GM12865 (cell line): ENCODE results near the gene GPRIN1.
"Not testable (repeated sequence)": the region's sequence is repeated elsewhere in the genome, so short reads cannot be mapped to it uniquely, and the experiment has no call there.

Source experiments
- DNase-seq: peaks from one replicate; pipeline ENCODE4 v3.0.0; 2010; ENCODE audit warnings: low read depth
- H3K4me3 ChIP-seq: 2 replicates; pipeline ENCODE4 v1.5.1; 2011; ENCODE audit warnings: mild to moderate bottlenecking, low read depth, low read length, control low read depth
- TF ChIP-seq, protein P1 (sequence below): IDR thresholded peaks from 2 replicates; pipeline ENCODE4 v1.5.1; 2011; ENCODE audit warnings: low read length, control low read depth, low read depth, inconsistent platforms; ENCODE audit not compliant: insufficient read depth; ENCODE audit errors: missing control alignments

Gene GPRIN1

DNA sequence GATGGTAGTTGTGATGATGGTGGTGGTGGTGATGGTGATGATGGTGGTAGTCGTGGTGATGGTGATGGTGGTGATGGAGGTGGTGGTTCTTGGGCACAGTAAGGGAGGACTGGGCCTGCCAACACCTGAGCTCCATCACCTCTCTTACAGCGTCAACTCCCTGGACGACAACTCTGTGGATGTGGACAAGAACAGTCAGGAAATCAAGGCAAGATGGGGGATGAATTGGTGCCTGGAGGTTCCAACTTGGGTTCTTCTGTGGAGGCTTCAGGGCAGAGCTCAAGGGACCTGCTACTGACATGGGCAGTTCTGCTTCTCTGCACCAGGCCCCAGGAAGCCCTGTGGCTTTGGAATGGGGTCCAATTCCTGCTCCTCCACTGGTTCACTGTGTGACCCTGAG lies 17.4 kb downstream of the GPRIN1 start:
- H3K4me3 ChIP-seq = no peak overlapping the region
- TF ChIP-seq, protein P1, sequence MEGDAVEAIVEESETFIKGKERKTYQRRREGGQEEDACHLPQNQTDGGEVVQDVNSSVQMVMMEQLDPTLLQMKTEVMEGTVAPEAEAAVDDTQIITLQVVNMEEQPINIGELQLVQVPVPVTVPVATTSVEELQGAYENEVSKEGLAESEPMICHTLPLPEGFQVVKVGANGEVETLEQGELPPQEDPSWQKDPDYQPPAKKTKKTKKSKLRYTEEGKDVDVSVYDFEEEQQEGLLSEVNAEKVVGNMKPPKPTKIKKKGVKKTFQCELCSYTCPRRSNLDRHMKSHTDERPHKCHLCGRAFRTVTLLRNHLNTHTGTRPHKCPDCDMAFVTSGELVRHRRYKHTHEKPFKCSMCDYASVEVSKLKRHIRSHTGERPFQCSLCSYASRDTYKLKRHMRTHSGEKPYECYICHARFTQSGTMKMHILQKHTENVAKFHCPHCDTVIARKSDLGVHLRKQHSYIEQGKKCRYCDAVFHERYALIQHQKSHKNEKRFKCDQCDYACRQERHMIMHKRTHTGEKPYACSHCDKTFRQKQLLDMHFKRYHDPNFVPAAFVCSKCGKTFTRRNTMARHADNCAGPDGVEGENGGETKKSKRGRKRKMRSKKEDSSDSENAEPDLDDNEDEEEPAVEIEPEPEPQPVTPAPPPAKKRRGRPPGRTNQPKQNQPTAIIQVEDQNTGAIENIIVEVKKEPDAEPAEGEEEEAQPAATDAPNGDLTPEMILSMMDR = no peak
- no peak for DNase-seq

DNA sequence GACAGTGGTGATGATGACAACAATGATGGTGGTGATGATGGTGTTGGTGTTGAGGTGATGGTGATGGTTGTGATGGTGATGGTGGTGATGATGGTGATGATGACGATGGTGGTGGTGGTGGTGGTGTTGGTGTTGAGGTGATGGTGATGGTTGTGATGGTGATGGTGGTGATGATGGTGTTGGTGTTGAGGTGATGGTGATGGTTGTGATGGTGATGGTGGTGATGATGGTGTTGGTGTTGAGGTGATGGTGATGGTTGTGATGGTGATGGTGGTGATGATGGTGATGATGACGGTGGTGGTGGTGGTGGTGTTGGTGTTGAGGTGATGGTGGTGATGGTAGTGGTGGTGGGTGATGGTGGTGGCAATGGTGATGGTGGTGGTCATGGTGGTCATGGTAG lies 18.3 kb downstream of the GPRIN1 start:
- not testable (repeated sequence) for H3K4me3 ChIP-seq, DNase-seq

DNA sequence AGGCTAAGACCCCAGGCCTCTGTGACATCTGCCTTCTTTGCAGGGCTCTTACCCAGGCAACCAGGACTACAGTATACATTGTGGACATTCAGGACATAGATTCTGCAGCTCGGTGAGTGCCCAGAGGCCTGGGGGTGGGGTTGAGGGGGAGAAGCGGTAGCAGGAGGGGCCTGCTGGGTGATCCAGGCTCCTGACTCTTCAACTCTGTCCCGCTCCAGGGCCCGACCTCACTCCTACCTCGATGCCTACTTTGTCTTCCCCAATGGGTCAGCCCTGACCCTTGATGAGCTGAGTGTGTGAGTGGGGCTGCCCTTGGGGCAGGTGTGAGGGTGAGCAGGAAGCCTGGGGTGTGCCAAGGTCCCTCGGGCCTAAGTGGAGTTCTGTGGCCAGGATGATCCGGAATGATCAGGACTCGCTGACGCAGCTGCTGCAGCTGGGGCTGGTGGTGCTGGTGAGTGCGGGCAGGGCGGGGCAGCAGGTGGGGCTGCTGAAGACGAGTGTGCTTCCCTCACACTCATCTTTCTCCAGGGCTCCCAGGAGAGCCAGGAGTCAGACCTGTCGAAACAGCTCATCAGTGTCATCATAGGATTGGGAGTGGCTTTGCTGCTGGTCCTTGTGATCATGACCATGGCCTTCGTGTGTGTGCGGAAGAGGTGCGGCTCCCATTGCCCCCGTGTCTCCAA lies 19.8 kb downstream of the GPRIN1 start:
- TF ChIP-seq, protein P1 = no peak
- no peak for DNase-seq
- H3K4me3 ChIP-seq = no peak overlapping the region

DNA sequence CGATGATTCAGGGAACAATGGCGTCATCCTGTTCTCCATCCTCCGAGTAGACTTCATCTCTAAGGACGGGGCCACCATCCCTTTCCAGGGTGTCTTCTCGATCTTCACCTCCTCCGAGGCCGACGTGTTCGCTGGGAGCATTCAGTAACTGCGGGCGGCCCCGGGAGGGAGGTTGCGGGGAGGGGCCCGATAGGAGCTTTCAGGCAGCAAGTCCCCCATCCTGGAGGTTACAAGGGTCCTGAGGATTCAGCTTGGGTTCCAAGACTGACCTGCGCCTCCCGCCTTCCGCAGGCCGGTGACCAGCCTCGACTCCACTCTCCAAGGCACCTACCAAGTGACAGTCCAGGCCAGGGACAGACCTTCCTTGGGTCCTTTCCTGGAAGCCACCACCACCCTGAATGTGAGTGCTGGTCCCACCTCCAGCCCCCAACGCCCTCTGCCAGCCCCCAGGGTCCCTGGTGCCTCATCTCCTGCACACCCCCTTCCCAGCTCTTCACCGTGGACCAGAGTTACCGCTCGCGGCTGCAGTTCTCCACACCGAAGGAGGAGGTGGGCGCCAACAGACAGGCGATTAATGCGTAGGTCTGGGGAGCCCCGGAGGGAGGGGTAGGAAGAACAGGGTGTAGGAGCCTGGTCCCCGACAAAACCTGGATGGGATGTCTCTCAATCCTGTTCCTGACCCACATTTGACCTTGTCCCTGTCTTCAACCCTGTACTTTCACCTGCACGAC lies 20.8 kb downstream of the GPRIN1 start:
- H3K4me3 ChIP-seq = no peak overlapping the region
- TF ChIP-seq, protein P1 = no peak
- DNase-seq = no peak

DNA sequence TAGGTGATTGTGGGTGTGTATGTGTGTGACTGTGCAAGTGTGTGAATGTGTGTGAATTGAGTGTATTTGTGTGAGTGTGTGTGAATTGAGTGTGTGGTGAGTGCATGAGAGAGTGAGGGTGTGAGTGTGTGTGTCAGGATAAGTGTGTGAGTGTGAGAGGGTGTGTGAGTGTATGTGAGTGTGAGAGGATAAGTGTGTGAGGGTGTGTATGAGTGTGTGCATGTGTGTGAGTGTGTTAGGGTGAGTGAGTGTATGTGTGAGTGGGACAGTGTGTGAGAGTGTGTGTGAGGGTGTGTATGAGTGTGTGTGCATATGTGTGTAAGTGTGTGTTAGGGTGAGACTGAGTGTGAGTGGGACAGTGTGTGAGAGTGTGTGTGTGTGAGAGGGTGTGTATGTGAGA lies 21.7 kb downstream of the GPRIN1 start:
- H3K4me3 ChIP-seq = no peak overlapping the region
- DNase-seq = no peak
- TF ChIP-seq, protein P1 = no peak

DNA sequence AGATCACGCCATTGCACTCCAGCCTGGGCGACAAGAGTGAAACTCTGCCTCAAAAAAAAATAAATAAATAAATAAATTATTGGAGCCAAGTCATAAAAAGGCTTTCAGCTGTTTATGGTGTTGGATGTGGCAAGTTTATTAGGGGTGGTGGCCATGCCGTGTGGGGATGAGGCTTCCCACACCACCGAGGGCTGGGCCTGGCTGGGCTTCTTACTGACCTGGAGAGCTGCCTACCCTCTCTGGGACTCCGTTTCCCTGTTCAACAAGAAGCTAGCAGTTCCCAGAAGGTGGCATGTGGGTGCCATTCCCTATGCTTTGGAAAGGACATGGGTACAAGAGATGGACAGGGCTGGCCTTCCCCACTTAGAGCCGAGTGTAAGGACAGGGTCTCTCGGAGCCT lies 22.6 kb downstream of the GPRIN1 start:
- H3K4me3 ChIP-seq = no peak overlapping the region
- TF ChIP-seq, protein P1 = no peak
- no peak for DNase-seq

DNA sequence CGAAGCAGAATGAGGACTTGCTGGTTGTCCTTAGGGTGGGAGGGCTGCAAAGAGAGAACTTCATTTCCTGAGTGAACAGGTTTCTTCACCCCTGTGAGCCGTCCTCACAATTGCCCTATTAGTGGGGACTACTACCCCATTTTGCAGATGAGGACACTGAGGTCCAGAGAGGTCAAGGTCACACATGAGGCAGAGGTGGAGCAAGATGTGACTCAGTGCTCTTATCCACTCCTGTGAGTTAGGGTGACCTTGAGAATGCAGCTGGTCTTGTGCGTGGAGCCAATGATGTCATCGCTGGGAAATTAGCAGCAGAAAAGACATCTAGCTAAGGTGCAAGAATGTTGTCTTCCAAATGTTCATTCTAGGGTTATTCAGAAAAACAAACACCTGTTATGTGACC lies 26.9 kb downstream of the GPRIN1 start:
- TF ChIP-seq, protein P1 = no peak
- DNase-seq = no peak
- H3K4me3 ChIP-seq = no peak overlapping the region
